ENCODE results near the gene NGEF. TPM values are rescaled to one million over a fixed set of nuclear protein-coding genes. Genes with fewer than 3 reads are reported as not detected.

The NGEF gene
- total and polyA plus RNA-seq, 8 donors, result 0.26 to 3.6 (median 1.4) TPM

DNA sequence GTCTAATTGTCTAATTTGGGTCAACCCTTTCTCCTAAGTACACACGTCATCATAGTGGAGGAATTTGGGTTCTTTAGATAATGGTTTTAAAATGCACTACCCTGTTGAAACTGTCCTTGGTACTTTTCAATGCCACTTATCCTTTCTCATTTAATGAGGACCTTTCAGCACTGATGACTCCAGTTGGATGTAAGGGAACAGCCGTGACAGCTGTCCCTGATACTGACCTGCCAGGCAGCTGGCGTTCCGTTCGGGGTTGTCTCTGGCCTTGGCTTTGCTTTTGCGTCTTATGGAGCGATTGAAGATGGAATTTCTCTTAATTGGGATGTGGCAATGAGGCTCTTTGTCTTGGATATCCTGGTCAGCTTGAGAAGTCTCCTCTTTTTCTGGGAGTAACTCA, 38.7 kb downstream of the NGEF start:
- intact Hi-C loops (cut with DNase I), result no loop called here
- DNase-seq (no peak), ATAC-seq (no peak)
- Histone ChIP-seq H3K4me3 (no peak overlapping the region), H3K9me3 (no peaks in the 10 kb centered on the region), H3K27me3 (no peaks in the 10 kb centered on the region), H3K36me3 (no peaks in the 10 kb centered on the region), H3K27ac (no peak overlapping the region), H3K4me1 (no peaks in the 10 kb centered on the region)
- TF ChIP-seq, protein P1, sequence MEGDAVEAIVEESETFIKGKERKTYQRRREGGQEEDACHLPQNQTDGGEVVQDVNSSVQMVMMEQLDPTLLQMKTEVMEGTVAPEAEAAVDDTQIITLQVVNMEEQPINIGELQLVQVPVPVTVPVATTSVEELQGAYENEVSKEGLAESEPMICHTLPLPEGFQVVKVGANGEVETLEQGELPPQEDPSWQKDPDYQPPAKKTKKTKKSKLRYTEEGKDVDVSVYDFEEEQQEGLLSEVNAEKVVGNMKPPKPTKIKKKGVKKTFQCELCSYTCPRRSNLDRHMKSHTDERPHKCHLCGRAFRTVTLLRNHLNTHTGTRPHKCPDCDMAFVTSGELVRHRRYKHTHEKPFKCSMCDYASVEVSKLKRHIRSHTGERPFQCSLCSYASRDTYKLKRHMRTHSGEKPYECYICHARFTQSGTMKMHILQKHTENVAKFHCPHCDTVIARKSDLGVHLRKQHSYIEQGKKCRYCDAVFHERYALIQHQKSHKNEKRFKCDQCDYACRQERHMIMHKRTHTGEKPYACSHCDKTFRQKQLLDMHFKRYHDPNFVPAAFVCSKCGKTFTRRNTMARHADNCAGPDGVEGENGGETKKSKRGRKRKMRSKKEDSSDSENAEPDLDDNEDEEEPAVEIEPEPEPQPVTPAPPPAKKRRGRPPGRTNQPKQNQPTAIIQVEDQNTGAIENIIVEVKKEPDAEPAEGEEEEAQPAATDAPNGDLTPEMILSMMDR (IDR thresholded peaks at IDR 0.05), result no peak

DNA sequence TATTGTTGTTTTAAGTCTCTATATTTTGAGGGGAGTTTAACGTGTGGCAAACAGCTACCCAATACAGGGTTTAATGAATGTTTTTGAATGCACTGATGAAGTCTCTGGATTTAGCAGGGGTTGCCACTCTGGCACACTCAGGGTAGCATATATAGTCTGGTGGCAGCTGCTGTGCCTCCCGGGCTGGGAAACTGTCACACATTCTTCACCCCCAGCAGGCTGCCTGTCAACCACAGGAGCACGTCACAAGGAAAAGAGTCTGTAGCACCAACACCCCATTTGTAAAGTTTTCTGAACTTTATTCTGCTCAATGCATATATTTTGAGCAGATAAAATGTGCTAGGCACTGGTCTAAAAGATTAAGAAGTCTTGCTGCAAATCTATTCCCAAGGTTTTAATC, 39.3 kb downstream of the NGEF start:
- ATAC-seq (no peak), DNase-seq (no peak)
- no peaks in the 10 kb centered on the region for H3K9me3 ChIP-seq
- intact Hi-C loops (cut with DNase I), result no loop called here
- no peaks in the 10 kb centered on the region for H3K27me3 ChIP-seq
- no peaks in the 10 kb centered on the region for H3K4me1 ChIP-seq
- H3K4me3 ChIP-seq, result no peak overlapping the region
- TF ChIP-seq, protein P1 (IDR thresholded peaks at IDR 0.05), result no peak
- no peaks in the 10 kb centered on the region for H3K36me3 ChIP-seq
- no peak overlapping the region for H3K27ac ChIP-seq

DNA sequence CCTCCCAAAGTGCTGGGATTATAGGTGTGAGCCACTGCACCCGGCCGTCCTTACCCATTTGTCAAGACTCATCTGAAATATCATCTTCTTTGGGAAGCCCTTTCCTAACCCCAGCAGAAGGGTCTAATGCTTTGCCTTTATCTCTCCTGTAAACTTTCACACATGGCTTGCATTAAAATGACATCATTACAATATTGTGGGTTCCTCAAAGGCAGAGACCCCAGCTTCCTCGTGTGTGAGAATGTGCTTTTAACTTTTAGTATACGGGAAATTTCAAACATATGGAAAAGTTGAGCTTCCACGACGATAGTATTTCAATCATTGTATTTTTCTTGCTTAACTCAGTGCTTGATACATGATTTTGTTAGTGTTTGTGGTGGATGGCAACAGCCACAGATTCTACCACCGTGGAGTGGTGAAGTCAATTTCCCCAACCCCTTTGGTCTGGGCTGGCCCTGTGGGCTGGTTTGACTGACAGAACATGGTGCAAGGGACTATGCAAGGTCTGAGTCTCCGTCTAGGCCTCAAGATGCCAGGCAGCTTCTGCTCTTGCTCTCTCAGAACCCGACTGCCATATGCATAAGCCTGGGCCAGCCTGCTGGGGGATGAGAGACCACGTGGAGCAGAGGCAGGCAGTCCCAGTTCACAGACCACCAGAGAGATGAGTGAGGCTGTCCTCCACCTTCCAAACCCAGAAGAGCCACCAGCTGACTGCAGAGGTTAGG, 39.9 kb downstream of the NGEF start:
- H3K4me3 ChIP-seq, result no peak overlapping the region
- H3K9me3 ChIP-seq, result no peaks in the 10 kb centered on the region
- intact Hi-C loops (cut with DNase I), result no loop called here
- H3K4me1 ChIP-seq, result no peaks in the 10 kb centered on the region
- no peaks in the 10 kb centered on the region for H3K27me3 ChIP-seq
- DNase-seq (no peak), ATAC-seq (no peak)
- H3K27ac ChIP-seq, result no peak overlapping the region
- no peaks in the 10 kb centered on the region for H3K36me3 ChIP-seq
- TF ChIP-seq, protein P1 (IDR thresholded peaks at IDR 0.05), result no peak

DNA sequence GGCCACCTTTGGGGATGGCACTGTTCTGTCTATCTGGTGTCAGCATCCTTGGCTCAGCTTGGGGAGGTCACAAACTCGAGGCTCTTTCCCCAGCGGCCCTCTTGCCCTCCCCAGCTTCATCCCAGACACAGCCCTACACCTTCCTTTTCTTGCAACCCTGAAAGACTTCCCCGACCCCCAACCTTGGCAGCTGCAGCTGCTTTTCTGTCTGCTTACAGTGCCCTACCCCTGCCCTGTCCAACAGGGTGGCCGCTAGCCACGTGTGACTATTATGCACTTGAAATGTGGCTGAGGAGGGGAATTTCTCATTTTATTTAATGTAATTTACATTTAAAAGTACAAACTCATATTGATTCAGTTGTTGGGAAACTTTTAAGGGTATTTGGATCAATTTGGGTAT, 41.3 kb downstream of the NGEF start:
- DNase-seq (no peak), ATAC-seq (no peak)
- Histone ChIP-seq H3K27me3 (no peaks in the 10 kb centered on the region), H3K27ac (no peak overlapping the region), H3K4me3 (no peak overlapping the region), H3K4me1 (no peaks in the 10 kb centered on the region), H3K36me3 (no peaks in the 10 kb centered on the region), H3K9me3 (no peaks in the 10 kb centered on the region)
- intact Hi-C loops (cut with DNase I), result no loop called here
- TF ChIP-seq, protein P1 (IDR thresholded peaks at IDR 0.05), result no peak

DNA sequence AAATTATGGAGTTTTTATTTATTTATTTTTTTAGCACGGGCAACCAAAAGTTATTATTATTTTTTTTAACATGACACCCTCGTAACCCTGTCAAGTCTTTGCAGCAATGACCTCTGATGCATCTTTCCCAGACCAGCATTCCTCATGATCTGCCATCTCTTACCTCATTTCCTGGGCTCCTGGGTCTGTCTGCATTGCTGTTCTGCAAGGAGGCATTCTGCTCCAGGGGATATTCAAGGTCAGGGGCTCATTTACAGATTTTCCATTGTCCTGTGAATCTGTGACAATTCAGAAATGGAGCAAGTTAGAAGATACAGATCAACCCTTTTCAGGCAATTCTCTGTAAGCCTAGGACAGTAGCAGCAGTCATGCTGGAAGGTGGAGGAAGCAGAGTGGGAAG, 43.0 kb downstream of the NGEF start:
- Histone ChIP-seq H3K36me3 (no peaks in the 10 kb centered on the region), H3K4me1 (no peaks in the 10 kb centered on the region), H3K27me3 (no peaks in the 10 kb centered on the region), H3K9me3 (no peaks in the 10 kb centered on the region), H3K4me3 (no peak overlapping the region), H3K27ac (no peak overlapping the region)
- intact Hi-C loops (cut with DNase I), result no loop called here
- no peak for DNase-seq
- TF ChIP-seq, protein P1 (IDR thresholded peaks at IDR 0.05), result no peak
- no peak for ATAC-seq

Measured in left lung (tissue), 10 donors.